Transverse colon (tissue), 4 donors: ENCODE data around the gene APOA1. TPM values are rescaled to one million over a fixed set of nuclear protein-coding genes. Genes with fewer than 3 reads are reported as not detected.

Experiments
- DNase-seq: peaks from one replicate; pipeline ENCODE4 v3.0.0-alpha.2; 2019
- H3K27ac ChIP-seq, 4 donors: fragments of 200-600 bp; sonication (generic); 2 replicates each; pipeline ENCODE4 v1.5.1; 2016 to 2018; ENCODE audit warnings: inconsistent platforms in 4 of 4
- H3K27me3 ChIP-seq: fragments of 200-600 bp; sonication (generic); 2 replicates; pipeline ENCODE4 v1.5.1; 2017; ENCODE audit warnings: inconsistent platforms
- H3K36me3 ChIP-seq, 4 donors: fragments of 200-600 bp; sonication (generic); 2 replicates each; pipeline ENCODE4 v1.5.1; 2017 to 2019; ENCODE audit warnings: inconsistent platforms in 4 of 4
- H3K4me1 ChIP-seq, 4 donors: fragments of 200-600 bp; sonication (generic); 2 replicates each; pipeline ENCODE4 v1.5.1; 2017 to 2020; ENCODE audit warnings: inconsistent platforms in 4 of 4
- H3K4me3 ChIP-seq, 4 donors: fragments of 200-600 bp; sonication (generic); 1 replicate in 1 of 4; 2 replicates in 3 of 4; pipeline versions ENCODE4 v1.5.1 to v1.6.1; 2017 to 2019; ENCODE audit warnings: inconsistent platforms in 4 of 4
- H3K9me3 ChIP-seq, 2 donors: fragments of 200-600 bp; sonication (generic); 2 replicates each; pipeline ENCODE4 v1.5.1; 2017 to 2019; ENCODE audit warnings: inconsistent platforms in 2 of 2
- EP300 ChIP-seq: sonication (generic); formaldehyde crosslinking; IDR thresholded peaks from one replicate; pipeline ENCODE4 v1.6.1; 2017; ENCODE audit warnings: antibody characterized with exemption, low read depth
- POLR2A ChIP-seq: fragments of 450-650 bp; IDR thresholded peaks from one replicate; pipeline ENCODE4 v1.6.1; 2016; ENCODE audit warnings: antibody characterized with exemption, mild to moderate bottlenecking, moderate library complexity
- POLR2AphosphoS5 ChIP-seq, 3 donors: sonication (generic); formaldehyde crosslinking; IDR thresholded peaks; one replicate each; pipeline ENCODE4 v1.6.1; 2016; ENCODE audit warnings: antibody characterized with exemption in 3 of 3
- WGBS, 2 donors: methylation state at CpG; one replicate each; pipeline ENCODE4 v1.1.5; 2018; ENCODE audit warnings: low coverage in 1 of 2; 5-methylcytosine and 5-hydroxymethylcytosine counted together
- in situ Hi-C, 4 donors: fragments of 200-750 bp; cut with MboI; loops; one replicate each; pipeline versions ENCODE4 v1.15.0 to v1.15.1; 2017; ENCODE audit warnings: low sequenced_read_pairs in 3 of 4, low pct_ligation_motif_present in 1 of 4, low pct_unique_long_range_greater_than_20kb in 1 of 4
- intact Hi-C: fragments of 100-400 bp; cut with DNase I; formaldehyde crosslinking; loops from one replicate; pipeline ENCODE4 v1.15.1; 2023; ENCODE audit warnings: low total_unique reads
- total RNA-seq, 4 donors: library from RNA; depleted of rRNA; stranded (reverse); fragments of >200 nt; gene quantifications; one replicate each; pipeline ENCODE4 v1.1.0, GENCODE V29; 2016
- TF ChIP-seq, protein P1 (sequence below), 5 experiments: fragments of 200-600 bp in 3 of 5; fragments of 450-650 bp in 2 of 5; sonication (generic) in 3 of 5; IDR thresholded peaks; 1 replicate in 2 of 5; 2 replicates in 3 of 5; pipeline ENCODE4 v1.5.1; 2016 to 2017; ENCODE audit warnings: antibody characterized with exemption in 5 of 5, inconsistent platforms in 3 of 5, mild to moderate bottlenecking in 2 of 5, moderate library complexity in 1 of 5

Gene APOA1
- total RNA-seq, 4 donors from 2014 or later = 169 TPM; not detected in 3

DNA sequence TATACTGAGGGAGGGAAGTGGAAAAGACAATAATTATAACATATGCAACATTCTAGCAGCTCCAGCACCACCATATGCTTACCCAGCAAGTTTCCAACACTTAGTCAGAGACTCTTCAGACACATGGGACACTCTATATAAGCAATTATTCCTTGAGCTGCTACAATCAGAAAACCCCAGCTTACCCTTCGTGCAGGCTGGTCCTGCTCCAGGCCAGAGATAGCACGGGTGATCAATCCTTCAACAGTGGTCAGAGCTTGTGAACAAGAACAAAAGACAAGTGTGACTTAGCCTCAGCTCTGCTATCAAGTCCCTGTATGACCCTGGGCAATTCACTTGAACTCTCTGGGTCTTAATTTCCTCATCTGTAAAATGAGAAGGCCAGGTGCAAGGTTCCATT lies 51.1 kb downstream of the APOA1 start:
- intact Hi-C loops = no loop called here

More for the DNA sequence above, 51.1 kb downstream of the APOA1 start:
- in situ Hi-C loops = loop anchor here in 2 of 4 donors (25.0 kb wide), 1 partner anchor 326 kb away; no protein-coding TSS in a partner anchor
- WGBS, 2 donors = 84 to 100% methylated on average over 2 of the region's 2 CpGs
- H3K27ac ChIP-seq = no peak overlapping the region
- DNase-seq = no peak
- TF ChIP-seq, protein P1, sequence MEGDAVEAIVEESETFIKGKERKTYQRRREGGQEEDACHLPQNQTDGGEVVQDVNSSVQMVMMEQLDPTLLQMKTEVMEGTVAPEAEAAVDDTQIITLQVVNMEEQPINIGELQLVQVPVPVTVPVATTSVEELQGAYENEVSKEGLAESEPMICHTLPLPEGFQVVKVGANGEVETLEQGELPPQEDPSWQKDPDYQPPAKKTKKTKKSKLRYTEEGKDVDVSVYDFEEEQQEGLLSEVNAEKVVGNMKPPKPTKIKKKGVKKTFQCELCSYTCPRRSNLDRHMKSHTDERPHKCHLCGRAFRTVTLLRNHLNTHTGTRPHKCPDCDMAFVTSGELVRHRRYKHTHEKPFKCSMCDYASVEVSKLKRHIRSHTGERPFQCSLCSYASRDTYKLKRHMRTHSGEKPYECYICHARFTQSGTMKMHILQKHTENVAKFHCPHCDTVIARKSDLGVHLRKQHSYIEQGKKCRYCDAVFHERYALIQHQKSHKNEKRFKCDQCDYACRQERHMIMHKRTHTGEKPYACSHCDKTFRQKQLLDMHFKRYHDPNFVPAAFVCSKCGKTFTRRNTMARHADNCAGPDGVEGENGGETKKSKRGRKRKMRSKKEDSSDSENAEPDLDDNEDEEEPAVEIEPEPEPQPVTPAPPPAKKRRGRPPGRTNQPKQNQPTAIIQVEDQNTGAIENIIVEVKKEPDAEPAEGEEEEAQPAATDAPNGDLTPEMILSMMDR (IDR thresholded peaks at IDR 0.05) = no peak
- no peak for TF ChIP-seq EP300
- TF ChIP-seq POLR2AphosphoS5 (IDR thresholded peaks at IDR 0.05) = no peak
- no peak for TF ChIP-seq POLR2A
- no peak overlapping the region for H3K4me3 ChIP-seq
- H3K27me3 ChIP-seq = no peaks in the 10 kb centered on the region
- no peaks in the 10 kb centered on the region for H3K9me3 ChIP-seq
- peaks cover 6 to 23% (median 19%) of the 10 kb centered on the region in 4 donors for H3K4me1 ChIP-seq
- H3K36me3 ChIP-seq = peaks cover 0 to 47% (median 18%) of the 10 kb centered on the region in 4 donors

Other genes starting within 250 kb of the APOA1 start
- 10 to 100 TPM in 3 of 4 donors, 1 to 10 TPM in 1; 6.7 to 21.9 (median 14.0) TPM for gene BUD13, start 64.6 kb downstream of the APOA1 start, total RNA-seq
- 10 to 100 TPM; 13.1 to 20.9 (median 16.4) TPM for gene ZPR1, start 49.6 kb downstream of the APOA1 start, total RNA-seq
- not detected for gene APOA5, start 45.7 kb downstream of the APOA1 start, total RNA-seq
- not detected for gene APOA4, start 14.3 kb downstream of the APOA1 start, total RNA-seq
- gene APOC3, start 7.7 kb downstream of the APOA1 start, total RNA-seq = 1 to 10 TPM in 2 of 4 donors, not detected in 2; 3.0 to 5.3 TPM